H1 (cell line): Measurements from ENCODE around the gene PRKAA1.
A peak's percentile ranks its signal among the peaks of the same experiment; 100 is the strongest.
"Not testable (repeated sequence)": the region's sequence is repeated elsewhere in the genome, so short reads cannot be mapped to it uniquely, and the experiment has no call there.

Experiments
- BRCA1 ChIP-seq: IDR thresholded peaks from 2 replicates; pipeline ENCODE4 v1.6.1; 2012; ENCODE audit warnings: low read depth, low read length, improper control_type of control experiment
- CBX8 ChIP-seq: fragments of 300-800, 300-1000 bp; sonication (generic); IDR thresholded peaks from 2 replicates; pipeline ENCODE4 v1.7.1; 2016; ENCODE audit warnings: low read depth, low read length, borderline replicate concordance
- CREB1 ChIP-seq: IDR thresholded peaks from 2 replicates; pipeline ENCODE4 v1.6.1; 2012; ENCODE audit warnings: inconsistent platforms
- CTCF ChIP-seq, 3 experiments: IDR thresholded peaks; 1 replicate in 2 of 3; 2 replicates in 1 of 3; pipeline versions ENCODE4 v1.5.1 to v1.6.1; 2011; ENCODE audit warnings: low read length in 3 of 3, mild to moderate bottlenecking in 3 of 3, inconsistent platforms in 2 of 3, low read depth in 1 of 3, moderate library complexity in 1 of 3; ENCODE audit not compliant: insufficient read depth in 1 of 3; ENCODE audit errors: control extremely low read depth in 1 of 3
- EP300 ChIP-seq, 2 experiments: IDR thresholded peaks; 1 replicate in 1 of 2; 2 replicates in 1 of 2; pipeline ENCODE4 v1.6.1; 2011 to 2012; ENCODE audit warnings: low read depth in 2 of 2, low read length in 2 of 2, mild to moderate bottlenecking in 2 of 2, borderline replicate concordance in 1 of 2, inconsistent platforms in 1 of 2, moderate library complexity in 1 of 2
- HDAC2 ChIP-seq, 2 experiments: fragments of 300-600 bp in 1 of 2; sonication (generic) in 1 of 2; IDR thresholded peaks; 2 replicates each; pipeline ENCODE4 v1.6.1; 2011 to 2012; ENCODE audit warnings: low read depth in 2 of 2, low read length in 2 of 2, mild to moderate bottlenecking in 2 of 2, moderate library complexity in 2 of 2, borderline replicate concordance in 1 of 2, inconsistent platforms in 1 of 2
- JUN ChIP-seq: IDR thresholded peaks from 2 replicates; pipeline ENCODE4 v1.6.1; 2011; ENCODE audit warnings: low read depth, mild to moderate bottlenecking, improper control_type of control experiment, low read length
- POLR2A ChIP-seq, 2 experiments: IDR thresholded peaks; 1 replicate in 1 of 2; 2 replicates in 1 of 2; pipeline ENCODE4 v1.6.1; 2011; ENCODE audit warnings: low read depth in 2 of 2, low read length in 2 of 2, mild to moderate bottlenecking in 2 of 2; ENCODE audit errors: control extremely low read depth in 1 of 2
- POLR2AphosphoS5 ChIP-seq: IDR thresholded peaks from 2 replicates; pipeline ENCODE4 v1.6.1; 2011; ENCODE audit warnings: low read depth, low read length
- RBBP5 ChIP-seq: IDR thresholded peaks from 2 replicates; pipeline ENCODE4 v1.7.1; 2012; ENCODE audit warnings: low read depth, mild to moderate bottlenecking, inconsistent platforms, low read length, moderate library complexity, borderline replicate concordance
- SP1 ChIP-seq: IDR thresholded peaks from 2 replicates; pipeline ENCODE4 v1.6.1; 2011; ENCODE audit warnings: low read depth, low read length
- SRF ChIP-seq: IDR thresholded peaks from 2 replicates; pipeline ENCODE4 v1.6.1; 2011; ENCODE audit warnings: mild to moderate bottlenecking, low read depth, low read length, moderate library complexity
- TAF1 ChIP-seq: IDR thresholded peaks from 2 replicates; pipeline ENCODE4 v1.6.1; 2011; ENCODE audit warnings: mild to moderate bottlenecking, low read depth, low read length

DNA sequence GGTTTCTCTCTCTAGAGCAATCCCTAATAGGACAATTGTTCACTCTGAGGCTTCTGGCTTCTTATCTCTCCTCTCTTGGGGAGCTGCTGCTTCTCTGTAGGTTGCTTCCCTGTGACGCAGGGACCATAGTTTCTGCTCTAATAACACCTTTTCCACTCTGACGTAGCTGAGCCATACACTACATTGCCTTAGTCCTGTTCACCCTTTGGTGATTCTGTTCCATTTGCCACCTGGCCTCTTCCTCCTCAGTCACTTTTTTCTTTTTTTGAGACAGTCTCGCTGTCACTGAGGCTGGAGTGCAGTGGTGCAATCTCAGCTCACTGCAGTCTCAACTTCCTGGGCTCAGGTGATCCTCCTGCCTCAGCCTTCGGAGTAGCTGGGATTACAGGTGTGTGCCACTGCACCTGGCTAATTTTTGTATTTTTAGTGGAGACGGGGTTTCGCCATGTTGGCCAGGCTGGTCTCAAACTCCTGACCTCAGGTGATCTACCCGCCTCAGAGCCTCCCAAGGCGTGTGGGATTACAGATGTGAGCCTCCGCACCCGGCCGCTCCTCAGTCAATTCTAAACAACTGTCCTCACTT is 27.4 kb upstream of the PRKAA1 start:
- not testable (repeated sequence) for TF ChIP-seq RBBP5; TAF1; CTCF (IDR thresholded peaks at IDR 0.05; ENCODE audit: control extremely low read depth in 1 of 3, insufficient read depth in 1 of 3, low read depth in 1 of 3, low read length in 3 of 3); SP1; JUN; HDAC2 (IDR thresholded peaks at IDR 0.05; ENCODE audit: borderline replicate concordance in 1 of 2, low read depth in 2 of 2, low read length in 2 of 2); BRCA1; SRF; CBX8; CREB1; EP300 (IDR thresholded peaks at IDR 0.05; ENCODE audit: borderline replicate concordance in 1 of 2, low read depth in 2 of 2, low read length in 2 of 2)
- TF ChIP-seq POLR2A (IDR thresholded peaks at IDR 0.05; ENCODE audit: control extremely low read depth in 1 of 2, low read depth in 2 of 2, low read length in 2 of 2), result peak; percentile 53 to 58; a peak in 2 of 3 replicates
- peak; percentile 97 for TF ChIP-seq POLR2AphosphoS5
